MCF 10A (cell line): Measurements from ENCODE around the gene CSF2. TPM values are rescaled to one million over a fixed set of nuclear protein-coding genes. Genes with fewer than 3 reads are reported as not detected.

Experiments used
- BruUV-seq: library from RNA; stranded (reverse); fragments of 400-500 nt; replicated peaks from 2 replicates; lab custom pipeline; 2021; lab: Mats Ljungman, UMichigan
- CTCF ChIA-PET: fragments of 300-600 bp; sonication (Branson Sonifier 250); formaldehyde crosslinking; extraction: SDS; loops from one replicate; lab custom pipeline; 2021; ENCODE audit warnings: antibody characterized with exemption, inconsistent platforms; lab: Yijun Ruan, JAX
- POLR2A ChIA-PET: fragments of 300-600, 350-650 bp; sonication (Branson Sonifier 250); formaldehyde crosslinking; extraction: SDS; loops from one replicate; lab custom pipeline; 2020; ENCODE audit warnings: antibody characterized with exemption, inconsistent platforms; lab: Yijun Ruan, JAX
- DNase-seq: peaks from one replicate; pipeline ENCODE4 v3.0.0-alpha.2; 2018; ENCODE audit not compliant: unreplicated experiment
- H3K27ac Mint-ChIP-seq: one replicate; pipeline ENCODE4 v1.8.0; 2022; ENCODE audit warnings: mild to moderate bottlenecking, low read depth, mixed read lengths; ENCODE audit not compliant: unreplicated experiment
- H3K27me3 Mint-ChIP-seq: one replicate; pipeline ENCODE4 v1.8.0; 2022; ENCODE audit warnings: mixed read lengths; ENCODE audit not compliant: insufficient read depth, unreplicated experiment
- H3K36me3 Mint-ChIP-seq: one replicate; pipeline ENCODE4 v1.8.0; 2022; ENCODE audit warnings: mild to moderate bottlenecking, moderate library complexity, mixed read lengths; ENCODE audit not compliant: insufficient read depth, unreplicated experiment
- H3K4me1 Mint-ChIP-seq: one replicate; pipeline ENCODE4 v1.8.0; 2022; ENCODE audit warnings: mixed read lengths; ENCODE audit not compliant: insufficient read depth, unreplicated experiment
- H3K4me3 Mint-ChIP-seq: one replicate; pipeline ENCODE4 v1.8.0; 2022; ENCODE audit warnings: mild to moderate bottlenecking, moderate library complexity, mixed read lengths; ENCODE audit not compliant: unreplicated experiment
- H3K9me3 Mint-ChIP-seq: one replicate; pipeline ENCODE4 v1.8.0; 2022; ENCODE audit warnings: mixed read lengths; ENCODE audit not compliant: unreplicated experiment
- intact Hi-C: fragments of 100-400 bp; cut with micrococcal nuclease; formaldehyde crosslinking; loops from 2 replicates; pipeline ENCODE4 v1.14.1; 2022
- total RNA-seq: library from RNA; stranded (reverse); gene quantifications from 2 replicates; pipeline ENCODE4 v1.2.3, GENCODE V29; 2022
- TF ChIP-seq, protein P1 (sequence below): fragments of 200-600 bp; IDR thresholded peaks from one replicate; pipeline ENCODE4 v1.8.0; 2022; ENCODE audit warnings: antibody characterized with exemption, mild to moderate bottlenecking; ENCODE audit not compliant: unreplicated experiment

CSF2 gene
- total RNA-seq, 1 experiment from 2014 or later, result not detected

- intact Hi-C loops, result no loop called here
- Mint-ChIP-seq H3K4me1 (peaks cover 3% of the 10 kb centered on the region), H3K4me3 (no peak overlapping the region), H3K27me3 (no peaks in the 10 kb centered on the region), H3K27ac (no peak overlapping the region), H3K9me3 (no peaks in the 10 kb centered on the region), H3K36me3 (no peaks in the 10 kb centered on the region)
- ChIA-PET CTCF (interaction anchor here (1.7 to 4.4 kb wide), 2 partner anchors 16 to 100 kb away, joined by 6 to 30 read pairs; no protein-coding TSS in a partner anchor), POLR2A (no interaction called here)
- DNase-seq, result no peak
- no TSS peak for BruUV-seq
- TF ChIP-seq, protein P1, sequence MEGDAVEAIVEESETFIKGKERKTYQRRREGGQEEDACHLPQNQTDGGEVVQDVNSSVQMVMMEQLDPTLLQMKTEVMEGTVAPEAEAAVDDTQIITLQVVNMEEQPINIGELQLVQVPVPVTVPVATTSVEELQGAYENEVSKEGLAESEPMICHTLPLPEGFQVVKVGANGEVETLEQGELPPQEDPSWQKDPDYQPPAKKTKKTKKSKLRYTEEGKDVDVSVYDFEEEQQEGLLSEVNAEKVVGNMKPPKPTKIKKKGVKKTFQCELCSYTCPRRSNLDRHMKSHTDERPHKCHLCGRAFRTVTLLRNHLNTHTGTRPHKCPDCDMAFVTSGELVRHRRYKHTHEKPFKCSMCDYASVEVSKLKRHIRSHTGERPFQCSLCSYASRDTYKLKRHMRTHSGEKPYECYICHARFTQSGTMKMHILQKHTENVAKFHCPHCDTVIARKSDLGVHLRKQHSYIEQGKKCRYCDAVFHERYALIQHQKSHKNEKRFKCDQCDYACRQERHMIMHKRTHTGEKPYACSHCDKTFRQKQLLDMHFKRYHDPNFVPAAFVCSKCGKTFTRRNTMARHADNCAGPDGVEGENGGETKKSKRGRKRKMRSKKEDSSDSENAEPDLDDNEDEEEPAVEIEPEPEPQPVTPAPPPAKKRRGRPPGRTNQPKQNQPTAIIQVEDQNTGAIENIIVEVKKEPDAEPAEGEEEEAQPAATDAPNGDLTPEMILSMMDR, result no peak
Observed at GRCh38 chr5:132079619-132080018, 6.0 kb downstream of the CSF2 start.

GRCh38 chr5:132080595-132080994 is 7.0 kb downstream of the CSF2 start:
- no peak for DNase-seq
- no peaks in the 10 kb centered on the region for H3K27me3 Mint-ChIP-seq
- TF ChIP-seq, protein P1, result no peak
- peaks cover 7% of the 10 kb centered on the region for H3K4me1 Mint-ChIP-seq
- no peak overlapping the region for H3K27ac Mint-ChIP-seq
- ChIA-PET CTCF (interaction anchor here (0.6 to 4.4 kb wide), 3 partner anchors 17 to 100 kb away, joined by 4 to 30 read pairs (median 6); no protein-coding TSS in a partner anchor), POLR2A (no interaction called here)
- intact Hi-C loops, result no loop called here
- H3K4me3 Mint-ChIP-seq, result no peak overlapping the region
- no peaks in the 10 kb centered on the region for H3K9me3 Mint-ChIP-seq
- BruUV-seq, result no TSS peak
- H3K36me3 Mint-ChIP-seq, result no peaks in the 10 kb centered on the region

DNA sequence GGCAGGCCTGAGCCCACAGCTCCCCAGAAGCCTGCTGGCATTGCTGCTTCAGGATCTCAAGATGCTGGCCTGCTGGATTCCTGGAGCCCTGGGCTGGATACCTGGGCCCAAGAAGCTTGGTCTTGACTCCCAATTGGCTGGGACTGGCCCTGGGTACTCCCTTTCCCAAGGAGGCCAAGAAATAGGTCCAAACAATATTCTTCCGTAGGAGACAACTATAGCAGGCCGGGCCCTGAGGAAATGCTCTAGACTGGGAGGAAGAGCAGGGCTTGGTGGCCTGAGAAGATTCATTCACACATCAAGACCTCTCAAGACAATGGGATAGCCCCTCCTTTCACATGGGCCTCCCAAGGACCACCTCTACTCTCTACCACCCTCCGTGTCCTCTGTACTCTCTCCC is 7.9 kb downstream of the CSF2 start:
- POLR2A ChIA-PET, result interaction anchor here (0.6 kb wide), 1 partner anchor 89 kb away, joined by 3 read pairs; no protein-coding TSS in a partner anchor
- no TSS peak for BruUV-seq
- Mint-ChIP-seq H3K27ac (no peak overlapping the region), H3K27me3 (no peaks in the 10 kb centered on the region), H3K36me3 (no peaks in the 10 kb centered on the region), H3K4me1 (peaks cover 15% of the 10 kb centered on the region), H3K9me3 (no peaks in the 10 kb centered on the region), H3K4me3 (no peak overlapping the region)
- intact Hi-C loops, result no loop called here
- CTCF ChIA-PET, result interaction anchor here (1.3 to 4.4 kb wide), 3 partner anchors 11 to 53 kb away, joined by 4 to 30 read pairs (median 9); no protein-coding TSS in a partner anchor
- TF ChIP-seq, protein P1, result no peak
- DNase-seq, result no peak

DNA sequence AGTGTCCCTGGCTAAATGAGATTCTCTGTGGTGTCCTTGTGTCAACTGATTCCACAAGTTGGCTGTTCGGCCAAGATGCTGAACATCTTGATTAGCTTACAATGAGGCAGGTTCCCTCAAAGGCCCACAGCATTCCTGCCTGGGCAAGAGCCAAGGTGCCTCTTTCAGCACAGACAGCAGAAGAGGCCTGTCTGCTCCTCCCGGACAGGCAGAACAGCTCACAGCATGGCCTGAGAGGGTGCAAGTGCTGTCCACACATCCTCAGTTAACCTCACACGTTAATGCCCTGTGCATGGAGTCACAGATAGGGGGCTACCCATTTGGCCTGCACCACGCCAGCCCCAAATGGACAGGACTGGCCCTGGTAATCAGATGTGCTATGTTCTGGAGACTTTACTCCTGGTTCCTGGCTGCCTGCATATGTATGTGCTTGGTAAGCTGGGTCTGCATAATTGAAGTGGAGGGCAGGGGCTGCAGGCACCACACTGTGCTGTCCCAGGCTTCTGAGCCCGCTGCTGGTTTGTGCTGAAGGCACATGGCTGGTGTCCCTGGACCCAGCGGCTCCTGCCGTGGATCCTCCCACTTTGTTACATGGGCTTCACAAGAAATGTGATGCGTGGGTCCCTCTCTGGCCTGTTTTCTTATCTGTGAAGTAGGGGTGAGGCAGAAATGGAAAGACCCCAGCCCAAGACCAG is 8.9 kb downstream of the CSF2 start:
- intact Hi-C loops, result no loop called here
- H3K36me3 Mint-ChIP-seq, result no peaks in the 10 kb centered on the region
- no peak overlapping the region for H3K4me3 Mint-ChIP-seq
- no TSS peak for BruUV-seq
- POLR2A ChIA-PET, result interaction anchor here (0.7 kb wide), 1 partner anchor 23 kb away, joined by 3 read pairs; no protein-coding TSS in a partner anchor
- CTCF ChIA-PET, result interaction anchor here (0.6 to 4.4 kb wide), 4 partner anchors 10 to 52 kb away, joined by 3 to 30 read pairs (median 6); no protein-coding TSS in a partner anchor
- no peaks in the 10 kb centered on the region for H3K9me3 Mint-ChIP-seq
- H3K27me3 Mint-ChIP-seq, result no peaks in the 10 kb centered on the region
- H3K4me1 Mint-ChIP-seq, result peaks cover 23% of the 10 kb centered on the region
- no peak overlapping the region for H3K27ac Mint-ChIP-seq
- TF ChIP-seq, protein P1, result no peak
- DNase-seq, result no peak
